Activated effector memory CD4-positive, alpha-beta T cell treated with Interleukin-2 at 50 U/mL for 16 hours (primary cell): ENCODE measurements around the gene GMPPB.
"Not testable (repeated sequence)": the region's sequence is repeated elsewhere in the genome, so short reads cannot be mapped to it uniquely, and the experiment has no call there.

ENCODE experiments used
- DNase-seq: peaks from one replicate; pipeline ENCODE4 v3.0.0-alpha.2; 2020

The GMPPB gene

DNA sequence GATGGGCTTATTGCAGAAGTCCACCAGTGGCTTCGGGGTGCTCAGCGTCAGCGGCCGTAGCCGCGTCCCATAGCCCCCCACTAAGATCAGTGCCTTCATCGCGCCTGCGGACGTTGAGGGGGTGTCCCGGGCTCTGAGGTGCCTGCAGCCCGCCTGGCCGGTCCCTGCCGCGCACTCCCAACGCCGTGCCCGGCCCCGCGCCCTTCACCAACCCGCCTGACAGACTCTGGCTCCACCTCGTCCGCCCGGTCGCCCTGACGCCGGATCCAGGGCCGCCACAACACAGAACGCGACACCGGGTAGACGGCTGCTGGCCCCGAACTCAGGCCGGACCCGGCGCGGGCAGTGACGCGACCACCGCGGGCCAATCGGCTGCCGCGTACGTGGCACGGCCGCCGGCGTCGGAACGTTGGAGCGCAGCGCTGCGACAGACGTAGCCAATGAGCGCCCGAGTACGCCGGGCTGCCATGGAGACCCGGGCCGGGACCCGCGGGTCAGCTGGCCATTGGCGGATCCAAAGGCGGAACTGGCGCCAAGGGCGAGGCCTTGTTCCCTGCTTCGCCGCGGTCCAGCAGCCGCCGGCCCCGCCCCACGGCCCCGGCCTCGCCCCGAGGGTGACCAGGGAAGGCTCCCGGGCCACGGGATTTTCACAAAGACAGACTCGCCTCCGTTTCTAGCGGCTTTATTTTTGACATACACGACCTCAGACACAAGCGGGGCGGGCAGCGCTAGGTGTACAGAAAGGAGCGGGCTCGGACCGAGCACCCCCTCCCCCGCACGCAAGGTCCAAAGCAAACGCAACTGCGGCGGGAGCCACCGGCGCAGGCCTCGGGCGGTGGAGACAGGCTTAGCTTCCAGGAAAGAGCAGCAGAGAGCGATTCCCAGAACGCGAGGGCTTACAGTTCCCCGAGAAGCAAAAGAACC is at the start of gene GMPPB:
GMPPB (minus strand) TSS at position 324 of the 924 bp plus-strand sequence; CDS start at position 99, 225 bp downstream.
- DNase-seq, result peak; percentile 88

DNA sequence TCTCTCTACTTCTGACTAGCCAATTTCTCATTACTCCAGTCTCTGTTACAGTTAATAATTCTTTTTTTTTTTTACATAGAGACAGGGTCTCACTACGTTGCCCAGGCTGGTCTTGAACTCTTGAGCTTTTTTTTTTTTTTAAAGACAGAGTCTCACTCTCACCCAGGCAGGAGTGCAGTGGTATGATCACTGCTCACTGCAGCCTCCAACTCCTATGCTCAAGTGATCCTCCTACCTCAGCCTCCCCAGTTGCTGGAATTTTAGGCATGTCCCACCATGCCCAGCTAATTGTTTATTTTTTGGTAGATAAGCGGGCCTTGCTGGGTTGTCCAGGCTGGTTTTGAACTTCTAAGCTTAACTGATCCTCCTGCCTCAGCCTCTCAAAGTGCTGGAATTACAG is 49.0 kb upstream of the GMPPB start:
- DNase-seq, result no peak

DNA sequence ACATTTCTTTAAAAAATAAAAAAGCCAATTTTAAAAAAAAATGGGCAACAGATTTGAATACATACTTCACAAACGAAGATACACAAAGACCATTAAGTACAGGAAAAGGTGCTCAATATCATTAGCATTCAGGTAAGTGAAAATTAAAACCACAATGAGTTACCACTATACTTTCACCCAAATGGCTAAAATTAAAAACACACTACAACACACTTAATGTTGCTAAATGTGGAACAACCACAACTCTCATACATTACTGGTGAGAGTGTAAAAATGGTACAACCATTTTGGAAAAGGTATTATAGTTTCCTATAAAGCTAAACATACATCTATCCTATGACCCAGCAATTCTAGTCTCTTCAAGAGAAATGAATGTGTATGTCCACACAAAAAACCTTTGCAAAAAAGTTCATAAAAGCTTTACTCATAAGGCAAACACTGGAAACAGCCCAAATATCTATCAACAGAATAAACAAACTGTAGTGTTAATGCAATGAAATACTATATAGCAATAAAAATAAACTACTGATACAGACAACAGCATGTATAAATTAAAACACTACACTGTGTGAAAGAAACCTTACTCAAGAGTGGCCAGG is 47.7 kb upstream of the GMPPB start:
- no peak for DNase-seq

DNA sequence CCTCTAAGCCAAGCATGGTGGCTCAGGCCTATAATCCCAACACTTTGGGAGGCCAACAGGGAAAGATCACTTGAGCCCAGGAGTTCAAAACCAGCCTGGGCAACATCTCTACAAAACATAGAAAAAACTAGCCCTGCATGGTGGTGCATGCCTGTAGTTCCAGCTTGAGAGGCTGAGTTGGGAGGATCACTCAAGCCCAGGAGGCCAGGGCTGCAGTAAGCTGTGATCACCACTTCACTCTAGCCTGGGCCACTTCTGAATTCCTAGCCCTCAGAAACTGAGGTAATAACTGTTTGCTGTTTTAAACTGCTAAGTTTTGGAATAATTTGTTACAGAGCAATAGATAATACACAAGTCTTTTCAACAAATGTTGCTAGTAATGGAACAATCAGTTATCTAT is 46.2 kb upstream of the GMPPB start:
- DNase-seq, result no peak

DNA sequence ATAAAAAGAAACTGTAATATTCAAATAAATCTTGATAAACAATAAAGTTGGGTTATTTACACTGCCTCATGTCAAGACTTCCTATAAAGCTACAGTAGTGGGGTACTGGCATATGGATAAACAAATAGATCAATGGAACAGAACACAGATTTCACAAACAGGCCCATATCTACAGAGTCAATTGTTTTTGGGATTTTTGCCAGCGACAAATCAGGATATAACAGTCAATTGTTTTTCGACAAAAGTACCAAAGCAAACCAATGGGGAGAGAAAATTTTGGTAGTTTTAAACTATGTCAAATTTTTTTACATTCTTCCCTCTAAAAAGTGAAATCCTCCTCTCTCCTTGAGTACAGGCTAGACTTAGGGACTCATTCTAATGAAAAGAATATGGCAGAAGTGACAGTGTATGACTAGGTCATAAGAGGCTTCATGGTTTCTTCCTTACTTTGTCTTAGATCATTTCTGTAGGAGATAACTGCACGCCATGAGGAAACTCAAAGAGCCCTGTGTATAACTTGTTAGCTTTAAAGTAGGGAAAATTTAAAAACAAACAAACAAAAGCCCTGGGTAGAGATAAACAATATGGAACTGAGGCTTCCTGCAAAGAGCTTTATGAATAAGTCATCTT is 45.6 kb upstream of the GMPPB start:
- DNase-seq, result no peak

DNA sequence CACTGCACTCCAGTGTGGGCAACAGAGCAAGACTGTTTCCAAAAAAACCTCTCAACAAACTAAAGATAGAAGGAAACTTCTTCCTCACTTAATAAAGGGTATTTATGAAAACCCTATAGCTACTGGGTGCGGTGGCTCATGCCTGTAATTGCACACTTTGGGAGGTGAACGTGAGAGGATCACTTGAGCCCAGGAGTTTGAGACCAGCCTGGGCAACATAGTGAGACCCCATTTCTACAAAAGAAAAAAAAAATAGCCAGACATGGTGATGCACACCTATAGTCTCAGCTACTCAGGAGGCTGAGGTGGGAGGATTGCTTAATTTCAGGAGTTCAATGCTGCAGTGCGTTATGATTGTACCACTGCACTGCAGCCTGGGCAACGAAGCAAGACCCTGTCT is 40.2 kb upstream of the GMPPB start:
- DNase-seq, result no peak

DNA sequence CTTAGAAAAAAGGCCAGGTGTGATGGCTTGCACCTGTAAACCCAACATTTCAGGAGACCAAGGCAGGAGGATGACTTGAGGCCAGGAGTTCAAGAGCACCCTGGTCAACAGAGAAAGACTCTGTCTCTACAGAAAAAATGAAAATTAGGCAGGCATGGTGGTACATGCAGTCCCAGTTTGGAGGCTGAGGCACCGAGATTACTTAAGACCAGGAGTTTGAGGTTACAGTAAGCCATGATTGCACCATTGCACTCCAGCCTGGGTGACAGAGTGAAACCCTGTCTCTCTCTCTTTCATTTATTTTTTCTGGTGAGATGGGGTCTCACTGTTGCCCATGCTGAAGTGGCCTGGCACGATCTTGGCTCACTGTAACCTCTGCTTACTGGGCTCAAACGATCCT is 37.9 kb upstream of the GMPPB start:
- DNase-seq, result no peak

DNA sequence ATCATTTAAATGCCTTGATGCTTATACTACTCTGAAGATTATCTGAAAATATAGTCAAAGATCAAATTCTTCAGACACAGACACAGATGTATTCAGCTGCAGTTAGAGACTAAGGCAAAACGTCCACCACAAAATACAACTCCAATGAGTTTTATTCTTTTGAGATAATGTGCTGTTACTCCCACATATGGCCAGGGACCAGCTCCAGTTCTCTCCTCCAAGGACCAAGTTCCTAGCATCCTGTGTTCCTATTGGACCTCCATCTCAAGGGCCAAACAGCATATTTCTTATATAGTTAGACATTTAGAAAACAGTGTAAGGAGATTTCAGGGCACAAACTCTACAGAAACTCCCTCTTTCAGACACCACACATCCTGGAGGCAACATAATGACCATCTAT is 35.5 kb upstream of the GMPPB start:
- DNase-seq, result no peak

DNA sequence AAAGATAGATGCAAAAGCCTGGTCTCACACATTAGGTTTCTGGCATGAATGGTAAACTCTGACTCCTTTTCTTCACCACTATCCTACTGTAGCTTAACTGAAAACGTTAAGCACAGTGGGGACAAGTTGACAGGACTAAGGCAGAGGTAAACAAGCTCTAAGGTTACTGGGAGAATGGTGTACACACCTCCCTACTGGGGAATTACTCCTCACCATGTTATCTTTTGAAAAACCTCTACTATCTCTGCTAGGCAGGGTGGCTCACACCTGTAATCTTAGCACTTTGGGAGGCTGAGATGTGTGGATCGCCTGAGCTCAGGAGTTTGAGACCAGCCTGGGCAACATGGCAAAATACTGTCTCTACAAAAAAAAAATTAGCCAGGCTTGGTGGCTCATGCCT is 33.4 kb upstream of the GMPPB start:
- no peak for DNase-seq

DNA sequence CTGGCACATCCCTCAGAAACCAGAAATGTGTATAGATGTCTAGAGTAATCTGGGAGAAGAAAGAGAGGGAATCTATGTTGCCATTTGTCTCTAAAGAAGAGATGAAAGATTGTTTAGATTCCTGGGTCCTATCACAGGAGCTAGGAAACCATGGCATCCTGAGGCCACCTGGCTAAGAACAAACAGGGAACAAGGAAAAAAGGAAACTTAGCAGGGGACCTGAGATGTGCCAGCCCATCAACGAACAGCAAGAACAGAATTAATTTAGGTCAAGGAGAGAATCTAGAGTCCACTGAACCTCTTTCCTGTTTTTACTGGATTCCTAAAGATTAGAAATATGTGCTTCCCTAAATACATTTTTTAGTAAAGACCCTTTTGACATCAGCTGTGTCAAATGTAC is 32.3 kb upstream of the GMPPB start:
- DNase-seq, result no peak

- DNase-seq, result no peak
Measured at GRCh38 chr3:49754536-49754935, 30.8 kb upstream of the GMPPB start.

DNA sequence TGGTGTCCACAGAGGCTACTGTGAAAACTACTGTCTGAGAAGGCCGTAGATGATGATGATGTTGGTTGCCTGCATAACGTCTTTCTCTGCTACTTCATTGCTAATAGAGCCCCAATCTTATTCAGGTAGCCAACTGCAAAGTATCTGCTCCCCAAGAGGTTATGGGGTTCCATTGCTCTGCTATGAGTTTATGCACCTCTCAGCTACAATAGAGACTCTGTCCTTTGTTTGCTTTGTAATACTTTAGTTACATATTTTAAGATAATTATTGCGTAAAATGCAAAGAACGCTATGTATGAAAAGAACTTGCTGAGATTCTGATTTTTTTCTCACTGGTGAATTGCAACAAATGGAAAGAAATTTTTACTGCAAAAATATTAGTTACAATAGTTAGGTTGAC is 27.8 kb upstream of the GMPPB start:
- DNase-seq, result no peak

- DNase-seq, result no peak
Measured at GRCh38 chr3:49750056-49750455, 26.3 kb upstream of the GMPPB start.

DNA sequence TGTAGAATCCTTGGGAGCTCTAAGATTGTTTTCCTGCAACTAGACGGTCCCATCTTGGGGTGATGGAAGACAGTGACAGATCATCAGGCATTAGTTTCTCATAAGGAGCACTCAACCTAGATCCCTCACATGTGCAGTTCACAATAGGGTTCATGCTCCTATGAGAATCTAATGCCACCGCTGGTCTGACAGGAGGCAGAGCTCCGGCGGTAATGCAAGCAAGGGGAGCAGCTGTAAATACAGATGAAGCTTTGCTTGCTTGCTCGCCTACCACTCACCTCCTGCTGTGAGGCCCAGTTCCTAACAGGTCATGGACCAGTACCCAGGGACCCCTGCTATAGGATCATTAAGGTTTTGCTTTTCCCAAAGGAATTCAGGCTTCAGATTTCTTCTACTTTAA is 25.1 kb upstream of the GMPPB start:
- DNase-seq, result not testable (repeated sequence)

GRCh38 chr3:49747792-49748480 is 24.2 kb upstream of the GMPPB start:
- DNase-seq, result no peak

- DNase-seq, result no peak
Measured at GRCh38 chr3:49745986-49746385, 22.2 kb upstream of the GMPPB start.

DNA sequence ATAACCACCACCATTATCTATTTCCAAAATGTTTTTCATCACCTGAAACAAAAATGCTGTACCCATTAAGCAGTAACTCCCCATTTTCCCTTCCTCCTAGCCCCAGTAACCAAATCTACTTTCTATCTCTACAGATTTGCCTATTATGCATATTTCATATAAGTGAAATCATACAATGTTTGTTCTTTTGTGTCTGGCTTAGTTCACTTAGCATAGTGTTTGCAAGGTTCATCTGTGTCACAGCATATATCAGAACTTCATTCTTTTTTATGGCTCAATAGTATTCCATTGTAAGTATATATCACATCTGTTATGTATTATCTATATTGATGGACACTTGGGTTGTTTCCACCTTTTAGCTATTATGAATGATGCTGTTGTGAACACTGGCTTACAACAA is 16.7 kb upstream of the GMPPB start:
- no peak for DNase-seq

- DNase-seq, result no peak
Measured at GRCh38 chr3:49738067-49738713, 14.4 kb upstream of the GMPPB start.

DNA sequence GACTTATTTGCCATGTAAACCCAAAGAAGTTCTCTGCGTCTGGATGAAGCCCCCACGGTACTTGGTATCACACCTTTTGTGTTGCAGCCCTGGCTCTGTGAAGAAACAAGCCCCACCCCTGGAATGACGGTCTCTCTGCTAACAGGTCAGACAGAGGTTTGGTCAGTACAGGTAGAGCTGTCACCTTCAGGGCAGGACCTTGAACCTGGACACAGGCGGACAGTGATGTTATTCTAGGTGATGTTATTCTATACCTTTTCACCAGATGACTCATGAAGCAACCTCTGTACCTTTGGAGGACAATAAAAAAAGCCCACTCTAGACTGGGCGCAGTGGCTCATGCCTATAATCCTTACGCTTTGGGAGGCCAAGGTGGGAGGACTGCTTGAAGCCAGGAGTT is 11.0 kb upstream of the GMPPB start:
- no peak for DNase-seq

- DNase-seq, result no peak
Measured at GRCh38 chr3:49733551-49733950, 9.8 kb upstream of the GMPPB start.

DNA sequence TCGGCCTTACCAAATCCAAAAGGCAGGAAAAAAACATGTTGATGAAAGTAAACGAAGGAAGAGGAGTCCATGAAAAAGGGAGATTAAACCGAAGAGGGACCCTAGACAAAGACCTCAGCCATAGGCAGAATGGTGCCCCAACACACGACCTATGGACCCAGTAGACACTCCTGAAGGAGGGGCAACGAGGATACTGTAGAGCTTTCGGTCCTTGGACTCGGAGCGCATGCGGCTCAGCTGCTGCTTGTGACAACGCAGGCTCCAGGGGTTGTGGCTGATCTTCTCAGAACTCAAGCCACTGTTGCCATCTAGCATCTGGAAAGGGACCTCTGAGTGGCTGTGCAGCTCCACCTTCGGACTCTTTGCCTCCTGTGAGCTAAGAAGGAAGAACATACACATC is 8.8 kb upstream of the GMPPB start:
- no peak for DNase-seq

DNA sequence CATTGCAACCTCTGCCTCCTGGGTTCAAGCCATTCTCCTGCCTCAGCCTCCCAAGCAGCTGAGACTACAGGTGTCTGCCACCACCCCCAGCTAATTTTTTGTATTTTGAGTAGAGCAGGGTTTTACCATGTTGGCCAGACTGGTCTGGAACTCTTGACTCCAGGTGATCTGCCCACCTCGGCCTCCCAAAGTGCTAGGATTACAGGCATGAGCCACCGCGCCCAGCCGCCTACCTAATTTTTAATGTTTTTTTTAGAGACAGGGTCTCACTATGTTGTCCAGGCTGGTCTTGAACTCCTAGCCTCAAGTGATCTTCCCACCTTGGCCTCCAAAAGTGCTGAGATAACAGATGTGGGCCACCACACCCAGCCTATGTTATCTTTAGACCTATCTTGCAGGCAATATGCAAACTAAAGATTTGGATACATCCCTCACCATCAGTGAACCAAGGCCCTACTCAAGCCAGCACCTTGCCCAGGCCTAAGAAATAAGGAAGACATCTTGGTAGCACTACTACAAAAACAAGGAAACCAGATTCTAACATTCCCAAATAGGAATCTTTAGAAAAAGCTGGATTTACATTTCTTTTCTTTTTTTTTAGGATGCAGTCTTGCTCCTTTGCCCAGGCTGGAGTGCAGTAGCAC is 6.3 kb upstream of the GMPPB start:
- no peak for DNase-seq
